B cell (primary cell): ENCODE data around the gene TTPAL.

Experiments used
- CTCF ChIP-seq: fragments of 200-600 bp; IDR thresholded peaks from one replicate; pipeline ENCODE4 v1.8.0; 2022; ENCODE audit warnings: antibody characterized with exemption, mild to moderate bottlenecking
- EZH2 ChIP-seq: IDR thresholded peaks from 2 replicates; pipeline ENCODE4 v1.6.1; 2012; ENCODE audit warnings: borderline replicate concordance, low read depth, mild to moderate bottlenecking, moderate library complexity, low read length; ENCODE audit not compliant: insufficient read depth, poor library complexity, severe bottlenecking

- TF ChIP-seq CTCF (no peak), EZH2 (no peak)
Measured at GRCh38 chr20:44500221-44500620, 24.5 kb downstream of the TTPAL start.
